ENCODE results near the gene FNDC8. TPM values are rescaled to one million over a fixed set of nuclear protein-coding genes. Genes with fewer than 3 reads are reported as not detected.
A peak's percentile ranks its signal among the peaks of the same experiment; 100 is the strongest.

The FNDC8 gene
- total and polyA plus RNA-seq, 2 experiments from 2014 or later, result not detected

DNA sequence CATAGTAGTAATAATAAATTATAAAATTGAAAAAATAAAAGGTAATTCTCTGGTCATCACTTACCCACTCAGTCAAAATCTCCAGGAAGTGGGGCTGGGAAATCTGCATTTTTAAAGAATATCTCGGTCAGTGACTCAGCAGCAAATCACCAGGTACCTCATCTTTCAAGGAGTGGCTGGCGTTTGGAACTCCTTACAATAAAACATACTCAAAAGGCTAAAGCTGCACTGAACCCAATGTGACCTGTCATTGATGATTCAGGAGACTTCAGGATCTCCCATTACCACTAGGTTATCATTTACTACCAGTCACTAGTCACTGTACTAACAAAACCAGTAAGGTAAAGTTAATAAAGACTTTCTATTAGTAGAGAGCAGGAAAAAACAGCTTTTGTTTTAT is 36.4 kb upstream of the FNDC8 start:
- no peak for DNase-seq (ENCODE audit: low read depth in 1 of 2, low spot score in 1 of 2)
- peaks cover 8% of the 10 kb centered on the region for H3K4me1 ChIP-seq (ENCODE audit: low read depth)
- no peaks in the 10 kb centered on the region for H3K9me3 ChIP-seq (ENCODE audit: low read depth)
- TF ChIP-seq, protein P1, sequence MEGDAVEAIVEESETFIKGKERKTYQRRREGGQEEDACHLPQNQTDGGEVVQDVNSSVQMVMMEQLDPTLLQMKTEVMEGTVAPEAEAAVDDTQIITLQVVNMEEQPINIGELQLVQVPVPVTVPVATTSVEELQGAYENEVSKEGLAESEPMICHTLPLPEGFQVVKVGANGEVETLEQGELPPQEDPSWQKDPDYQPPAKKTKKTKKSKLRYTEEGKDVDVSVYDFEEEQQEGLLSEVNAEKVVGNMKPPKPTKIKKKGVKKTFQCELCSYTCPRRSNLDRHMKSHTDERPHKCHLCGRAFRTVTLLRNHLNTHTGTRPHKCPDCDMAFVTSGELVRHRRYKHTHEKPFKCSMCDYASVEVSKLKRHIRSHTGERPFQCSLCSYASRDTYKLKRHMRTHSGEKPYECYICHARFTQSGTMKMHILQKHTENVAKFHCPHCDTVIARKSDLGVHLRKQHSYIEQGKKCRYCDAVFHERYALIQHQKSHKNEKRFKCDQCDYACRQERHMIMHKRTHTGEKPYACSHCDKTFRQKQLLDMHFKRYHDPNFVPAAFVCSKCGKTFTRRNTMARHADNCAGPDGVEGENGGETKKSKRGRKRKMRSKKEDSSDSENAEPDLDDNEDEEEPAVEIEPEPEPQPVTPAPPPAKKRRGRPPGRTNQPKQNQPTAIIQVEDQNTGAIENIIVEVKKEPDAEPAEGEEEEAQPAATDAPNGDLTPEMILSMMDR (IDR thresholded peaks at IDR 0.05; ENCODE audit: low read depth, low read length), result no peak
- no peak overlapping the region for H3K4me3 ChIP-seq
- H3K36me3 ChIP-seq, result no peaks in the 10 kb centered on the region
- H3K27me3 ChIP-seq, result no peaks in the 10 kb centered on the region
- no peak overlapping the region for H3K27ac ChIP-seq

DNA sequence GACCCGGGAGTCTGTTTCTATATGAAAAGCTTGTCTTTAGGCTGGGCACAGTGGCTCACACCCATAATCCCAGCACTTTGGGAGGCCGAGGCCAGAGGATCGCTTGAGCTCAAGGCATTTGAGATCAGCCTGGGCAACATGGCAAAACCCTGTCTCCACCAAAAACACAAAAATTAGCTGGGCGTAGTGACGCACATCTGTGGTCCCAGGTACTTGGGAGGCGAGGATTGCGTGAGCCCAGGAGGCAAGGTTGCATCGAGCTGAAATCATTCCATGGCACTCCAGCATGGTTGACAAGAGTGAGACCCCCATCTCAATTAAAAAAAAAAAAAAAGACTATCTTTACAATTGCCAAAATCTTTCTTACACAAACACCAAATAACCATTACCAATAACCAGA is 35.3 kb upstream of the FNDC8 start:
- H3K4me1 ChIP-seq (ENCODE audit: low read depth), result peaks cover 8% of the 10 kb centered on the region
- no peaks in the 10 kb centered on the region for H3K9me3 ChIP-seq (ENCODE audit: low read depth)
- H3K27ac ChIP-seq, result no peak overlapping the region
- no peaks in the 10 kb centered on the region for H3K36me3 ChIP-seq
- no peak for DNase-seq (ENCODE audit: low read depth in 1 of 2, low spot score in 1 of 2)
- no peaks in the 10 kb centered on the region for H3K27me3 ChIP-seq
- TF ChIP-seq, protein P1 (IDR thresholded peaks at IDR 0.05; ENCODE audit: low read depth, low read length), result no peak
- no peak overlapping the region for H3K4me3 ChIP-seq

DNA sequence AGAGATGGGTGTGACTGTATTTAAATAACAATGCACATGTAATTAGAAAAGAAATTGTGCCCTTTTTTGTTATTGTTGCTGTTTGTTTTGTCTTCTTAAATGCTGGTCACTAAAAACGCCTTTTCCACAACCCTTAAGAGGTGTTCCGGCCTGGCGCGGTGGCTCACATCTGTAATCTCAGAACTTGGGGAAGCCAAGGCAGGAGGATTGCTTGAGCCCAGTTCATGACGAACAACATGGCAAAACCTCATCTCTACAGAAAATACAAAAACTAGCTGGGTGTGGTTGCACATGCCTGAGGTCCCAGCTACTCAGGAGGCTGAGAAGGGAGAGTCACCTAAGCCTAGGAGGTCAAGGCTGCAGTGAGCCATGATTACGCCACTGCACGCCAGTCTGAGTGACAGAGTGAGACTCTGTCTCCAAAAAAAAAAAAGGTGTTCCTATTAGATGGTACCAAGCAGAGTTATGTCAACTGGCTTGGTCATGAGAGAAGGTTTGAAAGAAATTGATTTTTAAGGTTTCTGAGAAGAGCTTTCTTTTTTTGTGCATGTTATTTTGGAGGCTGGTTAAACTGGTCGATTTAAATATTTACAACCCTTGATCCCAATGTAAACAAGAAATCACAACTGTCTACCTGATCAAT is 34.4 kb upstream of the FNDC8 start:
- Histone ChIP-seq H3K4me1 (ENCODE audit: low read depth) (peaks cover 8% of the 10 kb centered on the region), H3K36me3 (no peaks in the 10 kb centered on the region), H3K27ac (no peak overlapping the region), H3K9me3 (ENCODE audit: low read depth) (no peaks in the 10 kb centered on the region), H3K4me3 (no peak overlapping the region), H3K27me3 (no peaks in the 10 kb centered on the region)
- TF ChIP-seq, protein P1 (IDR thresholded peaks at IDR 0.05; ENCODE audit: low read depth, low read length), result no peak
- no peak for DNase-seq (ENCODE audit: low read depth in 1 of 2, low spot score in 1 of 2)

DNA sequence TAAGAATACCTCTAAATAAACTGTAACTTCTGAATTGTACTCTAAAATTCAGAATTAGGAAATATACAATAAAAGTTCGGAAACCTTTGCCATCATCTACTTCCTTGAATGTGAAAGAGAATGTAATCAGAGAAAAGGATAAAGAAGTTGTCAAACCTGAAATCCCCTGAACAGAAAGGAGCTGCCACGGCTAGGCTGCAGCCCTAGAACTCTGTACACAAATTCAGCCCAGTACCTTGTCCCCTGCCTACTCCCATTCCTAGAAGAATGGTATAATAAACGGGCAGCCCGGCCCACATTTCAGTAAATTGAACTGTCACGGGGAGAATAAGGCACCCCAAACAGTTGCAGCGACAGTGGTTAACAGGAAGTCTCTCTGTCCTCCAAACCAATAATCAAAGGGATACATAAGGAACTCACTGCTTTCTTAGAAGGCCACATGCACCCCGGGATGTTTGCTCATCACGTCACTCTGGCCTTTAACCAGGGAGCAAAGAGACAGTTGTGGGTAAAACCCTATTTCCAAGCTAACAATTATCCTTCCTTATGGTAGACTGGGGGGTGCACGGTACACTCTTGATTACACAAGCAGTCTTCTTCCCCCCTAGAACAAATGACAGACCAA is 33.6 kb upstream of the FNDC8 start:
- no peaks in the 10 kb centered on the region for H3K27me3 ChIP-seq
- peak overlapping the region; percentile 64 for H3K4me3 ChIP-seq
- H3K27ac ChIP-seq, result peak overlapping the region; percentile 35
- H3K36me3 ChIP-seq, result no peaks in the 10 kb centered on the region
- no peaks in the 10 kb centered on the region for H3K9me3 ChIP-seq (ENCODE audit: low read depth)
- H3K4me1 ChIP-seq (ENCODE audit: low read depth), result peaks cover 8% of the 10 kb centered on the region
- TF ChIP-seq, protein P1 (IDR thresholded peaks at IDR 0.05; ENCODE audit: low read depth, low read length), result no peak
- peak in 1 of 2 donors; percentile 5 for DNase-seq (ENCODE audit: low read depth in 1 of 2, low spot score in 1 of 2)

DNA sequence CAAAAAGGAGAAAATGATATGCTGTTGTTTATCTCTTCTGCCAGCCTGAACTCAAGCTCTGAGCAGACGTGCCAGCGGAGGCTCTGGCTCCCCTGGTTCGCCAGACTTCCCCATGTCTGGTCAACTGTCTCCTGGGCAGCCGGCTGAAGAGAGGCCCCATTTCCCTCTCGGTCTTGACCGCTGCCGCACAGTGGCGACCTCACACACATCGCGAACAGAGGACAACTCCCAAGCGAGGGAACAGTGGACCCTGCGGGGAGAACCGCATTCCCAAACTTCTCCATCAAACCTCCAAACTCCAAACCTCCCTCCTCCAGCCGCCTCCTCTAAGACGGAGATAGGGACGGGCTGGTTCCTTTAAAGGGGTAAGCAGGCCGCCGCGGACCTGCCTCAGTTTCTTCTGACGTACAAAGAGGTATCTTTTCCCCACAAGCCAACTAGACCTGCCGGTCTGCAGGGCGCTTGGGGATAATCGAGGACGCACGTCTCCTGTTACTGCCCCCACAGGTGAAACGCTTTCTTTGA is 33.0 kb upstream of the FNDC8 start:
- H3K27me3 ChIP-seq, result no peaks in the 10 kb centered on the region
- H3K27ac ChIP-seq, result peak overlapping the region; percentile 35
- DNase-seq (ENCODE audit: low read depth in 1 of 2, low spot score in 1 of 2), result peak; percentile 54 to 70
- no peaks in the 10 kb centered on the region for H3K36me3 ChIP-seq
- TF ChIP-seq, protein P1 (IDR thresholded peaks at IDR 0.05; ENCODE audit: low read depth, low read length), result no peak
- peaks cover 8% of the 10 kb centered on the region for H3K4me1 ChIP-seq (ENCODE audit: low read depth)
- H3K9me3 ChIP-seq (ENCODE audit: low read depth), result no peaks in the 10 kb centered on the region
- peak overlapping the region; percentile 64 for H3K4me3 ChIP-seq
